Stimulated activated CD8-positive, alpha-beta memory T cell treated with anti-CD3 and anti-CD28 coated beads, Interleukin-2, amount 100 ng/mL, for 1 hour (primary cell): Measurements from ENCODE around the gene ANK2.
"Not testable (repeated sequence)": the region's sequence is repeated elsewhere in the genome, so short reads cannot be mapped to it uniquely, and the experiment has no call there.

Experiments
- DNase-seq, 2 donors: peaks; one replicate each; pipeline ENCODE4 v3.0.0-alpha.2; 2020; ENCODE audit warnings: low read depth in 2 of 2

The ANK2 gene

DNA sequence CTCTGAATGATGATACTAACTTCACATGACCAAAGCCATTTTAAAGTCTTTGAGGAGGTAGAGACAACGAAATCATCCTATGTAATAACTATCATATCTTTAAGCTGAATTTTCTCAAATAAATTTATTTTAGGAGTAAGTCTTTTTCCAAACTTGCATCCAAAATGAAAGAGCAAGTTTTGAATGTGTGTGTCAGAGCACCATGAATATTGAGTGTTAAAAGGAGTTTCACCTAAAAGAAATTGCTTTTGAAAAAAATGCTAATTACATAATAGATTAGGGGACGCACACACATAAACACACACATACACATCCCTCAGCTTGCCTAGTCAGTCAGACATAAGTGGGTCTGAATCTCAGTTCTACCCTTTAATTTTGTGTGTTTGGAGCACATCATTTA, 1.9 kb downstream of the ANK2 start:
- DNase-seq, result no peak

DNA sequence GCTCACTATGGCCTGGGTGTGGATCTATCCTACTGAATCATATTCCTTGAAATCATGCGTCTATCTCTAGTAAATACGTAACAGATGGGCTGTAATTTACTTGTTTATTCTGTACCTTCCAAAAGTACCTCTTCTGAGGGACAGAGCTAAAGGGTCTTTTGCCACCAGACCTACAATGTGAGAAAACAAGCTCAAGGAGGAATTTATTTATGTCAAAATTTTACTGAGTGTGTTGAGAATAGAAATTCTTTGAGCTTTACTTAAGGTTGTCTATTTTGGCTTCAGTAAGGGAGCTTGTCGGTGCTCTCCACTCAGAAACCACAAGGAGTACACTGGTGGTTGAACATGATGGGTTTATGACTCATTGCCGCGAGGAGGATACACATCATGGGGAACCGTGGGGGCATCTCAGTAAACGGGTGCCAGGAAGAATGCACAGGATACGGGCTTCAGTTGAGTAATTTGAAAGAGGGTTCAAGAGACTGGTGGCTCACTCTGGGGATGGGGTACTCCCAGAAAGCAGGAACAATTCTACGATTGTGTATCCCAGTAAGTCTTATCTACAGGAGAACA, 3.0 kb downstream of the ANK2 start:
- no peak for DNase-seq

DNA sequence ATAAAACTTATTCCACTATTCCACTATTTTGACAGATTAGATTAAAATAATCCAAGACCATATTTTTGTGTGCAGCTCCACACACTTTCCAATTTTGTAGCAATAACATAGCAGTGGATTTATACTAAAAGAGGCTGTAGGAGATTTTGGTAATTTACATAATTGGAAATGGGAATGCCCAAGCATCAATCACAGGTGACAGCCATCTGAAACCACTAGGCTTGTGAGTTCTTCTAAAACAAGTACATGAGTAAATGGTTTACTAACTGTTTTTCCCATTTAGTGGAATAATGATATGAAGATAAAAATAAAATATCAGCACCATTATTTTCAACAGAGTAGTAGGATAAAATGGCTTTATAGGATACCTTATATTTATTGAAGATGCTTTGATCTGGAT, 4.4 kb downstream of the ANK2 start:
- no peak for DNase-seq

DNA sequence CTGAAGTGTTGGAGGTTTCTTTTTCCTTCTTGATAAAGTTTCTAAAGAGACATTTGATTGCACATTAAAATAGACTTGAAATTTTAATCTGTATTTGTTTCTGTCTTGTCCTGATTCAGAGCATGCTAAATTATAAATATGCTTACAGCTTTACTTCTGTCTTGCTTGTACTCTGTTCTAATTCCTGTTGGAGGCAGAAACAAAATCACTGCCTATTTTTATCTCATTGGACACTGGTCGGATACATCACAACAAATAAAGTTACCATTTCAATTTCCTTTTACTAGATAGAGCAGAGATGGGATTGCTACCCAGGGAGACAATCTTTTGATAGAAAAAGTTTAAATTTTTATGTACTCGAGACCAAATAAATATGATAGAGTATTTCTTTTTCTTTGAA, 6.9 kb downstream of the ANK2 start:
- DNase-seq, result no peak

GRCh38 chr4:113057891-113058290, 8.4 kb downstream of the ANK2 start:
- no peak for DNase-seq

DNA sequence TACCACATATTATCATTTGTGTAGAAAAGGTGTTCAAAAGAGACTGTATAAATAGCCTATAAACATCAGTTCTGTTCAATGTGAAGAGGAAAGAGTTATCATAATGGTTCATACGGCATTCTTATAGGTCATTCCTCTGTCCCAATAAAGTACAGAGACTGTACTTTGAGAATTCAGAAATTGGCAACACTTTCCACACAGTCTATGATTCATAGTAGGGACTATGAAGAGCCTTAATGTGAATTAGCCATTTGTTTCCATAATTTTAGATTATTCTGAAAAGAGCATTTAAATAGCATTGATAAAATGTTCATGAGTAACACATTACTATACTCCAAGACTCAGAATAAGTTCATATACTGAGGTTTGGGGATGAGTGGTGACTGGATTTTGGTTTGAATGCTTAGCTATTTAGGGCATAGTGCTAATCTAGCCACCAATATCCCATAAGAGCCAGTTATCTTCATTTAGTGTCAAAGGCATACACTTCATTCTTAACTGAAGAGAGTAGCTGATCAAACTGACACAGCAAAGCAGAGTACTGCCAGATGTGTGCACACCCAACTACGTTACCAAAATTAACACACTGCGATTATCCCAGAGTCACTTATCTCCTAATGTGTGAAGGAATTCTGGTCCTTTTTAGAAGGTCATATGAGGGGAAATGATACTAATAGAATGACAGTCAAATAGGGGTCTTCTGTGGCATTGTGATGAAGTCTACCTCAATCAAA, 10.2 kb downstream of the ANK2 start:
- DNase-seq, result no peak

DNA sequence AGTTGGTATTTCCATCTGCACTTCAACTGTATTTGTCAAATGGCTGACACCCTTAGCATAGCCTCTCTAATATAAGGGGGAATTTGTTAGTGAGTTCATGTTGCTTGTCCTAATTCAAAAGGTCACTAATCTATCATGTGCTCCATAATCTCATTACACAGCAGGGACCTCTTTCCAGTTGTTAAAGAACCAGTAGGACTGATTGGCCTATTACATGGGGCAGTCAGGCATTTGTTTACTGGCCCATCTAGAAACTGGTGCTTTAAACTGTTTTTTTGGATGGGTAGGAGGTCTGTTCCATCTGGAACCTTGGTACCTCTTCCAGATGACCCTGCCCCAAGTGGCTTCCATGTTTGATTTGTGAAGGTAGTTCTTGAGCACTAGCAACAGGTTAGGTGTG, 11.4 kb downstream of the ANK2 start:
- DNase-seq, result no peak

DNA sequence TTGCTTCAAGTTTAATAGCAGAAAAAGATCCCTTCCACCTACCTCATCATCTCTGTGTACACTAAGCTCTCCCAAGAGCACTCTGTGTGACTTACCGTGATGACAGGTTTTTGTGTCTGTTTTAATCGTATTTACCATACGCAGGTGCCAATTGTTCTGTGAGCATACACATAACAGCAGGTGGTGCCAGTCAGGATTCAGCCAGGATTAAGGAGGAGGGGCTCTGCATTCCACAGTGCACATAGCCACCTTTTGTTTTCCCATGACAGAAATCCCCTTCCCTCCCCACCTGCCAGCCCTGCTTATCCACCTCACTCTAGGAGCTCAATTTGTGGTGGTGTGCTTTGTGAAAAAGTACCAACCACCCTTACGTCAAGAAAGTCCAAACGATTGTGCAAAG, 14.8 kb downstream of the ANK2 start:
- no peak for DNase-seq

DNA sequence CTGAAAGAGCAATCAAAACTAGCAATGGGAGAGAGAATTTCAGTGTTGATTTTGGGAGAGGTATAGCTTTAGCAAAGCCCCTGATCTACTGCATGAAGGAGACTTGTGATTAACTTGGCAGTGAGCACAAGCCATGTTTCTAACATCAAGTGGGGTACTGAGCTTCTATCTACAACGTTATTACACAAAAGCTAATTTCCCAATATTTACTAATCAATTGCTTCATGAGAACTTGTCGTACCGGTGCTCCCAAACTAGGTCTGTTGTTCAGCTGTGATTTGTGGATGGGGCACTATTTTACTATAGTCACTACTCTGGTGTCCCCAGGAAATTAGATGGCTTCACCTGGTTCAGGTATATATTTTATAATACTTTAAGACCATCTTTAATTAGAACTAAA, 16.2 kb downstream of the ANK2 start:
- DNase-seq, result no peak

DNA sequence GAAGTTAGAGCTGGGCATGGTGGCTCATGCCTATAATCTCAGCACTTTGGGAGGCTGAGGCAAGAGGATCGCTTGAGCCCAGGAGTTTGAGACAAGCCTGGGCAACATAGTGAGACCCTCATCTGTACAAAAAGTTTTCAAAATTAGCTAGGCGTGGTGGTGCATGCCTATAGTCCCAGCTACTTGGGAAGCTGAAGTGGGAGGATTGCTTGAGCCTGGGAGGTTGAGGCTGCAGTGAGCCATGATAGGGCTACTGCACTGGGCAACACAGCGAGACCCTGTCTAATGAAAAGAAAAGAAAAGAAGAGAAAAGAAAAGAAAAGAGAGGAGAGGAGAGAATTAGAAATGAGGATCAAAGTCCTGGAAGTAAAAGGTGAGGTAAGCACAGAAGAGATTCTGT, 19.3 kb downstream of the ANK2 start:
- not testable (repeated sequence) for DNase-seq

DNA sequence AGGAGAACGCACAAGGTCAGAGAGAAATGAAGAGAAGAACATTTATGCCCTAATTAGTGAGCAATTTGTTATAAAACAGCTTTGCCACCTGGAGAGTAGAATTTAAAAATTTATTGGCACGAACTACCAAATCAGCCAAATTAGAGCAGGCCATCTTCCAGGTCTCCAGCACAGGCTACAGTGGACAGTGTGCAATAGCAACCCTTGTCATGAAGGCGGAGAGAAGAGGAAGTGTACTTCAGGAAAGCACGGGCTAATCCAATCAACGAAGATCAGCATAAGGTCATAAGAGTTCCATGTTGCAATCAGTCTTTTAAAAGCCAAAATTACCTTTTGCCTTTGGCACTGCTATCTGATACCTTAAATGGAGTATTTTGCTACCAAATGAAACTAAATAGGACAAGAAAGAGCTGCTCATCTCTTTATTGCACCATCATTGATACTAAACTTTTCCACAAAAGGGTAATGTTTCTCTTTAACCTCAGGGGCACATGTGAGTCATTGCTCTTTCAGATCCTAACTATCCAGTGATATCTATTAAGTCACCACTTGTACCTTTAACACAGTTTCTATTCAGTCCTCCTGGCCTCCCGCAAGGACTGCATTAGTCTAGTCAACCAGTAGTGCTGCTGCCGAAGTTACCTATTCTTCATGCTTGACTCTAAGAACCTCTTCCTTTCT, 19.9 kb downstream of the ANK2 start:
- DNase-seq, result no peak

GRCh38 chr4:113070755-113071154, 21.3 kb downstream of the ANK2 start:
- no peak for DNase-seq

DNA sequence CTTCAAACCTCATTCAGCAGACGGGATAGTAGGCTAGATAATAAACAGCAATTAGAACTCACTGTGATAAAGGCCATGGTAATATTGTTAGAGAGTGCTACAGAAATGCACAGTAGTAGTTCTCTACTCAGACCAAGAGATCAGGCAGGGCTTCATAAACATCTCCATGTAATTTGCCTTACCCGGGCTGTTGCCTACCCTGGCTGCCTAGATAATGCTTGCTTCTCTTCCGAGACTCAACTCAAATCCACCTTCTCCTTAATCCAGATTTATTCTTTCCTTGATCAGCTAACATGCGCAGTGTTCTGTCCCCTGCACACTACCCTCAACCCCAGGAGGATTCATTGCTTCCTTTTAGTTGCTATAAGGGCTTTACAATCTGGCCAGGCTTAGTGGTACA, 21.8 kb downstream of the ANK2 start:
- no peak for DNase-seq

- no peak for DNase-seq
These were observed 22.4 kb downstream of the ANK2 start for GRCh38 chr4:113071805-113072204.

GRCh38 chr4:113073451-113074005, 24.1 kb downstream of the ANK2 start:
- no peak for DNase-seq

- DNase-seq, result no peak
These were observed 28.1 kb downstream of the ANK2 start for GRCh38 chr4:113077575-113077974.

DNA sequence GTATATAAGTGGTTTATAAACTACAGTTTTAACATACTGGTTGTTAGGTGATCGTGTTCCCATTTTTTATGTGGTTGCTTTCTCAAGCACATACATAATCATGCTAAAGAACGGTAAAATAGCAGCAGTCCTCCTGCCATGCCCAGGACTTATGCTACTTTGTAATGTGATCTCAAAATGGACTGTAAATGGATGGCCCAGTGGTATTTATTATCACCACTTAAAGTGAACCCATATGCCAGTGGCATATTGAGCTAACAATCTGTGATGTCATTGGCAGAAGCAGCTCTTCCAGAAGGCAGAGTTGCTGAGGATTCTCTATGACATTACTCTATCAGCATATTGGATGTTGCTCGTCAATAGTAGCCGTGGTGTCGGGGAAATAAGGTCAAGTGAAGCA, 28.6 kb downstream of the ANK2 start:
- no peak for DNase-seq

DNA sequence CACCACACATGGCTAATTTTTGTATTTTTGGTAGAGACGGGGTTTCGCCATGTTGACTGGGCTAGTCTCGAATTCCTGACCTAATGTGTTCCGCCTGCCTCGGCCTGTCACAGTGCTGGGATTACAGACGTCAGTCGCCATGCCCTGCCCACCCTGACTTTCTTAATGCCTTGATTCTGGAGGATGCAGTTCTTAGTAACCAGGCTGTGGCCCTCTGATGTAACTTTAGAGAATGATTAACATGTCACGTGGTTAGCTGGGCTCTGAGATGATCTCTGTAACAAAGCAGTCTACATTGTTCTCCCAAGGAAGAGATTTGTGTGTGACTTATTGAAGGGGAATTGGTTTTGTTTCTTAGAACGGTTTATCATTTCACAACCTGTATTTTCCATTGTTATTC, 30.6 kb downstream of the ANK2 start:
- no peak for DNase-seq

DNA sequence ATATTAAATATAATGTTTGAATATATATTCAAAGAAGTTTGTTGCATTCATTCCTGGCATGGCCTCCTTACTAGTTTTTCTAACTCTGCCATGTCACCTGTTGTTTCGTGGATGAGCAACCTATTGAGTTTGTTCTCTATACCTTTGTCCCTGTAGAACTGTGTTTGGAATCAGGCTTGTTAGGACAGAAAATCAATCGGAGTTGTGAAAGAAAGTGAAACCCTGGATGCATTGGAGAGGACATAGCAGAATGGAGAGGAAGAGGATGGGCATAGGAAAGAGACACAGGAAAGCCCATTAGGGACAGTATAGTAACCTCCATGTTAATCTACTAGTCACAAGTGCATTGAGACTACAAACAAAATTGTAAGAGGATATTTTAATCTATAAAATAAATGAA, 31.2 kb downstream of the ANK2 start:
- no peak for DNase-seq

DNA sequence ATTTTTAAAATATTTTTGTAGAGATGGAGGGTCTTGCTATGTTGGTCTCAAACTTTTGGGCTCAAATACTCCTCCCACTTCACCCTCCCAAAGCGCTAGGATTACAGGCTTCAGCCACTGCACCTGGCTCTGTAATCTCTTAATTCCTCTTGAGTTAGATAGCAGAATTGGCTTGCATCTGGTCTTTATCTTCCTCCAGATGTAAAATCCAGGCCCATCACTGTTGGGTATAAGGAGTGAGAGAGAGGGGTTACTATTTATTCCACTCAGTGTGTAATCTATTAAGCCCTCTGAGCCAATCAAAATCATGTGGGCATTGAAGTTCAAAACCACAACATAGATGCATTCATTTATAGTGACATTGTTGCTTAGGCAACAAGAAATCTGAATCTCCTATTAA, 33.9 kb downstream of the ANK2 start:
- DNase-seq, result no peak

GRCh38 chr4:113086172-113086695, 36.8 kb downstream of the ANK2 start:
- DNase-seq, result no peak

GRCh38 chr4:113088050-113088449, 38.6 kb downstream of the ANK2 start:
- DNase-seq, result no peak

GRCh38 chr4:113090954-113091353, 41.5 kb downstream of the ANK2 start:
- no peak for DNase-seq
